SK-N-MC (cell line): ENCODE measurements around the gene ZCCHC7.

ENCODE experiments used
- EZH2 ChIP-seq: fragments of 200-600 bp; sonication (generic); IDR thresholded peaks from one replicate; pipeline ENCODE4 v1.6.1; 2017; ENCODE audit warnings: antibody characterized with exemption
- POLR2AphosphoS5 ChIP-seq: IDR thresholded peaks from 2 replicates; pipeline ENCODE4 v1.6.1; 2012; ENCODE audit warnings: mild to moderate bottlenecking, low read depth, low read length, borderline replicate concordance

GRCh38 chr9:37295796-37296195, 175.4 kb downstream of the ZCCHC7 start:
- TF ChIP-seq POLR2AphosphoS5: no peak
- no peak for TF ChIP-seq EZH2
